K562 (cell line): ENCODE results near the gene SUDS3. TPM values are rescaled to one million over a fixed set of nuclear protein-coding genes. Genes with fewer than 3 reads are reported as not detected.

ENCODE experiments used
- AFF1 ChIP-seq, 2 experiments: fragments of 450-650 bp; IDR thresholded peaks; 2 replicates each; pipeline ENCODE4 v1.6.1; 2018; ENCODE audit warnings: mild to moderate bottlenecking in 2 of 2, low read depth in 1 of 2; ENCODE audit not compliant: partially characterized antibody in 2 of 2
- ATF3 ChIP-seq, 2 experiments: fragments of 450-650 bp in 1 of 2; sonication (generic) in 1 of 2; formaldehyde crosslinking in 1 of 2; IDR thresholded peaks in 1 of 2; conservative IDR thresholded peaks in 1 of 2; 2 replicates each; pipeline versions ENCODE4 v1.6.1 to v1.8.1; 2016 to 2023; ENCODE audit warnings: mild to moderate bottlenecking in 2 of 2, moderate library complexity in 2 of 2, inconsistent platforms in 1 of 2, missing genetic modification reagents in 1 of 2
- DACH1 ChIP-seq: fragments of 450-650 bp; IDR thresholded peaks from 2 replicates; pipeline ENCODE4 v1.6.1; 2018; ENCODE audit not compliant: partially characterized antibody
- DNMT1 ChIP-seq: fragments of 450-650 bp; IDR thresholded peaks from 2 replicates; pipeline ENCODE4 v1.6.1; 2016; ENCODE audit warnings: antibody characterized with exemption, mild to moderate bottlenecking
- FOXJ2 ChIP-seq: fragments of 200-800 bp; sonication (Bioruptor generic); IDR thresholded peaks from 2 replicates; pipeline ENCODE4 v1.6.1; 2016; ENCODE audit warnings: missing genetic modification characterization, missing compliant biosample characterization
- HDAC2 ChIP-seq: fragments of 450-650 bp; IDR thresholded peaks from 2 replicates; pipeline ENCODE4 v1.6.1; 2016; ENCODE audit warnings: mild to moderate bottlenecking
- HMG20B ChIP-seq: fragments of 250-450 bp; sonication (Bioruptor Pico); IDR thresholded peaks from 2 replicates; pipeline ENCODE4 v1.5.0; 2021; ENCODE audit warnings: mild to moderate bottlenecking
- KAT8 ChIP-seq: fragments of 450-650 bp; IDR thresholded peaks from 2 replicates; pipeline ENCODE4 v1.6.1; 2016; ENCODE audit warnings: low read depth, mild to moderate bottlenecking
- MTA1 ChIP-seq: fragments of 450-650 bp; IDR thresholded peaks from 2 replicates; pipeline ENCODE4 v1.6.1; 2017; ENCODE audit warnings: borderline replicate concordance
- PTTG1 ChIP-seq: fragments of 450-650 bp; IDR thresholded peaks from 2 replicates; pipeline ENCODE4 v1.6.1; 2016; ENCODE audit warnings: low read depth, mild to moderate bottlenecking, missing genetic modification characterization, missing compliant biosample characterization
- RBM39 ChIP-seq: fragments of 200-400 bp; formaldehyde crosslinking; optimal IDR thresholded peaks from 2 replicates; pipeline ENCODE3; 2018; ENCODE audit warnings: low read depth, low read length
- SAFB ChIP-seq: fragments of 200-400 bp; formaldehyde crosslinking; IDR thresholded peaks from 2 replicates; pipeline ENCODE4 v1.6.1; 2017; ENCODE audit warnings: low read depth, low read length, borderline replicate concordance
- SIX5 ChIP-seq, 2 experiments: IDR thresholded peaks; 2 replicates each; pipeline ENCODE4 v1.6.1; 2011; ENCODE audit warnings: low read length in 2 of 2, borderline replicate concordance in 1 of 2, low read depth in 1 of 2, mild to moderate bottlenecking in 1 of 2, moderate library complexity in 1 of 2; ENCODE audit not compliant: insufficient read depth in 1 of 2
- TSC22D4 ChIP-seq: fragments of 450-650 bp; IDR thresholded peaks from 2 replicates; pipeline ENCODE4 v1.6.1; 2016; ENCODE audit warnings: missing genetic modification characterization, missing biosample characterization, control low read depth
- VEZF1 ChIP-seq: fragments of 200-800 bp; sonication (Bioruptor generic); IDR thresholded peaks from 2 replicates; pipeline ENCODE4 v1.6.1; 2017; ENCODE audit warnings: missing genetic modification characterization, missing compliant biosample characterization
- ZKSCAN8 ChIP-seq: fragments of 200-800 bp; sonication (Bioruptor generic); IDR thresholded peaks from 2 replicates; pipeline ENCODE4 v1.6.1; 2016; ENCODE audit warnings: missing genetic modification characterization, missing compliant biosample characterization
- ZNF174 ChIP-seq: fragments of 250-450 bp; sonication (Bioruptor Pico); IDR thresholded peaks from 2 replicates; pipeline ENCODE4 v1.4.0; 2020; ENCODE audit warnings: mild to moderate bottlenecking
- ZNF184 ChIP-seq: sonication (generic); formaldehyde crosslinking; IDR thresholded peaks from 2 replicates; pipeline ENCODE4 v1.5.0; 2020; ENCODE audit warnings: missing genetic modification reagents
- ZNF24 ChIP-seq: fragments of 450-650 bp; IDR thresholded peaks from 2 replicates; pipeline ENCODE4 v1.6.1; 2016
- ZNF311 ChIP-seq: fragments of 250-450 bp; sonication (Bioruptor Pico); IDR thresholded peaks from 2 replicates; pipeline ENCODE4 v1.4.0; 2020; ENCODE audit warnings: mild to moderate bottlenecking, moderate library complexity
- ZNF551 ChIP-seq: fragments of 250-450 bp; sonication (Bioruptor Pico); IDR thresholded peaks from 2 replicates; pipeline ENCODE4 v1.5.0; 2021; ENCODE audit warnings: mild to moderate bottlenecking, moderate library complexity
- ZNF764 ChIP-seq: fragments of 250-450 bp; sonication (Bioruptor Pico); IDR thresholded peaks from 2 replicates; pipeline ENCODE4 v1.4.0; 2020; ENCODE audit warnings: low read depth, mild to moderate bottlenecking, moderate library complexity
- polyA plus RNA-seq, 8 experiments: library from polyadenylated mRNA; depleted of rRNA in 4 of 8; stranded (reverse) in 5 of 8; unstranded in 3 of 8; fragments of >200 nt; fragmentation: Nextera tagmentation in 2 of 8; fragmentation: Illumina TruSeq in 1 of 8; extraction: Ambion mirVana in 2 of 8; extraction: Trizol in 1 of 8; gene quantifications; 2 replicates each; pipeline versions ENCODE4 v1.2.1 to v1.2.3, GENCODE V29; 2011 to 2014; ENCODE audit warnings: inconsistent platforms in 1 of 8, missing spikeins in 1 of 8
- total RNA-seq, 7 experiments: library from RNA; depleted of rRNA in 6 of 7; stranded (reverse); fragments of >200 nt in 6 of 7; fragmentation: Illumina TruSeq in 2 of 7; extraction: Trizol in 2 of 7; gene quantifications; 2 replicates each; pipeline versions ENCODE4 v1.2.1 to v1.2.3, GENCODE V29; 2011 to 2021; ENCODE audit warnings: low replicate concordance in 1 of 7

SUDS3 gene
- total and polyA plus RNA-seq, 9 of the 15 experiments (the other 6 are each of a cell fraction or from before 2014, with no cell fraction given), result 6.6 to 30.5 (median 23.3) TPM

GRCh38 chr12:118372541-118373495, 3.5 kb upstream of the SUDS3 start, which contains the start of gene TAOK3 (continued):
- TF ChIP-seq AFF1 (IDR thresholded peaks at IDR 0.05; ENCODE audit: low read depth in 1 of 2, partially characterized antibody in 2 of 2) (peak in 1 of 2 experiments; percentile 47), ZNF24 (no peak), KAT8 (no peak), ZNF174 (CRISPR knock-in tag) (no peak), RBM39 (no peak), FOXJ2 (tag) (no peak), DACH1 (no peak), ZNF551 (CRISPR knock-in tag) (no peak), HMG20B (CRISPR knock-in tag) (no peak), ZKSCAN8 (CRISPR knock-in tag) (no peak), HDAC2 (peak; percentile 23; the same call in 1 of the 2 replicates), PTTG1 (no peak), TSC22D4 (tag) (no peak), ZNF764 (CRISPR knock-in tag) (no peak), SAFB (peak; percentile 85), VEZF1 (CRISPR knock-in tag) (peak; percentile 77), ZNF311 (CRISPR knock-in tag) (no peak), DNMT1 (no peak), MTA1 (no peak), ZNF184 (no peak), SIX5 (IDR thresholded peaks at IDR 0.05; ENCODE audit: borderline replicate concordance in 1 of 2, insufficient read depth in 1 of 2, low read depth in 1 of 2, low read length in 2 of 2) (no peak), ATF3 (IDR thresholded peaks at IDR 0.05) (0 out of 2 replicates have a peak, but pooled peaks have one; percentile 8), ATF3 (CRISPR knock-in tag; conservative IDR thresholded peaks at IDR 0.05) (no peak)
